Naive thymus-derived CD4-positive, alpha-beta T cell (primary cell): ENCODE data around the gene OXSR1. TPM values are rescaled to one million over a fixed set of nuclear protein-coding genes. Genes with fewer than 3 reads are reported as not detected.
"Not testable (repeated sequence)": the region's sequence is repeated elsewhere in the genome, so short reads cannot be mapped to it uniquely, and the experiment has no call there.

ENCODE experiments used
- ATAC-seq: fragments of 150-1000 bp; cut with Tn5 transposase; 2 replicates; pipeline ENCODE4 v1.10.0; 2021; ENCODE audit warnings: mild to moderate bottlenecking, moderate library complexity
- CTCF ChIA-PET: fragments of 350-600 bp; sonication (Branson Sonifier 250); formaldehyde crosslinking; loops from one replicate; lab custom pipeline; 2021; ENCODE audit warnings: antibody characterized with exemption; lab: Charles Lee
- POLR2A ChIA-PET: fragments of 350-600 bp; sonication (Branson Sonifier 250); formaldehyde crosslinking; loops from one replicate; lab custom pipeline; 2021; ENCODE audit warnings: antibody characterized with exemption, inconsistent platforms; lab: Charles Lee
- DNase-seq, 9 donors: peaks; one replicate each; pipeline versions ENCODE4 v3.0.0 to v3.0.0-alpha.2; 2020 to 2022; ENCODE audit warnings: mixed read lengths in 1 of 9
- H3K27ac ChIP-seq: one replicate; pipeline ENCODE4 v1.7.0; 2013; ENCODE audit warnings: mild to moderate bottlenecking, low read depth, low read length, moderate library complexity
- H3K27me3 ChIP-seq, 2 donors: one replicate each; pipeline ENCODE4 v1.7.0; 2013; ENCODE audit warnings: low read length in 2 of 2, mild to moderate bottlenecking in 2 of 2, moderate library complexity in 2 of 2; ENCODE audit not compliant: control insufficient read depth in 2 of 2, insufficient read depth in 2 of 2
- H3K36me3 ChIP-seq, 3 experiments: 1 replicate in 2 of 3; 2 replicates in 1 of 3; pipeline ENCODE4 v1.7.0; 2013; ENCODE audit warnings: low read length in 3 of 3, mild to moderate bottlenecking in 3 of 3, moderate library complexity in 1 of 3; ENCODE audit not compliant: insufficient read depth in 3 of 3, control insufficient read depth in 2 of 3
- H3K4me1 ChIP-seq, 2 donors: one replicate each; pipeline ENCODE4 v1.7.0; 2013; ENCODE audit warnings: low read length in 2 of 2, mild to moderate bottlenecking in 2 of 2, moderate library complexity in 1 of 2; ENCODE audit not compliant: control insufficient read depth in 2 of 2, insufficient read depth in 2 of 2
- H3K4me3 ChIP-seq: 2 replicates; pipeline ENCODE4 v1.7.0; 2013; ENCODE audit warnings: mild to moderate bottlenecking, low read length
- H3K9me3 ChIP-seq, 3 experiments: 1 replicate in 2 of 3; 2 replicates in 1 of 3; pipeline ENCODE4 v1.7.0; 2013; ENCODE audit warnings: low read length in 3 of 3; ENCODE audit not compliant: control insufficient read depth in 2 of 3
- H3K27ac Mint-ChIP-seq, 9 donors: one replicate each; pipeline ENCODE4 v1.8.0; 2020 to 2022; ENCODE audit warnings: mixed read lengths in 9 of 9, mild to moderate bottlenecking in 8 of 9, moderate library complexity in 5 of 9, inconsistent platforms in 2 of 9
- H3K27me3 Mint-ChIP-seq, 5 donors: one replicate each; pipeline ENCODE4 v1.8.0; 2021 to 2022; ENCODE audit warnings: mixed read lengths in 5 of 5, mild to moderate bottlenecking in 1 of 5
- H3K36me3 Mint-ChIP-seq, 5 donors: one replicate each; pipeline ENCODE4 v1.8.0; 2020 to 2022; ENCODE audit warnings: mixed read lengths in 5 of 5, mild to moderate bottlenecking in 3 of 5, inconsistent platforms in 1 of 5
- H3K4me1 Mint-ChIP-seq, 7 donors: one replicate each; pipeline ENCODE4 v1.8.0; 2020 to 2022; ENCODE audit warnings: mixed read lengths in 7 of 7, mild to moderate bottlenecking in 3 of 7, inconsistent platforms in 1 of 7
- H3K4me3 Mint-ChIP-seq, 10 donors: one replicate each; pipeline ENCODE4 v1.8.0; 2020 to 2022; ENCODE audit warnings: mild to moderate bottlenecking in 10 of 10, mixed read lengths in 10 of 10, moderate library complexity in 6 of 10, inconsistent platforms in 2 of 10
- H3K9me3 Mint-ChIP-seq, 11 donors: one replicate each; pipeline ENCODE4 v1.8.0; 2020 to 2022; ENCODE audit warnings: mixed read lengths in 11 of 11, mild to moderate bottlenecking in 4 of 11, inconsistent platforms in 1 of 11, moderate library complexity in 1 of 11
- intact Hi-C, 2 donors: fragments of 100-400 bp; cut with micrococcal nuclease; formaldehyde crosslinking; loops; one replicate each; pipeline ENCODE4 v1.15.1; 2023
- polyA plus RNA-seq, 2 donors: library from polyadenylated mRNA; unstranded; fragments of 300-500 nt; fragmentation: Illumina TruSeq; gene quantifications; one replicate each; pipeline ENCODE4 v1.2.3, GENCODE V29; 2021
- total RNA-seq, 6 experiments: library from RNA in 5 of 6; stranded (reverse) in 5 of 6; gene quantifications; 1 replicate in 5 of 6; 2 replicates in 1 of 6; pipeline ENCODE4 v1.2.3 and lab custom pipeline; 2021 to 2026

Gene OXSR1
- total and polyA plus RNA-seq, 7 experiments from 2014 or later: 12.3 to 59.7 (median 35.9) TPM

- no peaks in the 10 kb centered on the region for H3K9me3 ChIP-seq
- peaks cover 7 to 23% of the 10 kb centered on the region in 2 donors for H3K4me1 ChIP-seq
- Mint-ChIP-seq H3K4me3 (peak overlapping the region in 5 of 10 donors; percentile 1 to 55 (median 15)), H3K9me3 (no peaks in the 10 kb centered on the region), H3K27ac (peak overlapping the region in 8 of 9 donors; percentile 13 to 95 (median 67)), H3K27me3 (no peaks in the 10 kb centered on the region), H3K4me1 (peaks cover 39 to 73% (median 51%) of the 10 kb centered on the region in 7 donors), H3K36me3 (peaks cover 0 to 33% (median 12%) of the 10 kb centered on the region in 5 donors)
- ChIA-PET CTCF (no interaction called here), POLR2A (interaction anchor here (0.6 to 0.9 kb wide), 3 partner anchors 11 to 98 kb away, joined by 3 read pairs; partner anchors contain the start of gene OXSR1)
- no peak overlapping the region for H3K4me3 ChIP-seq
- H3K27me3 ChIP-seq: no peaks in the 10 kb centered on the region
- DNase-seq (peak in 1 of 9 donors; percentile 16), ATAC-seq (no peak)
- H3K27ac ChIP-seq: no peak overlapping the region
- intact Hi-C loops: loop anchor here (10.0 kb wide), 3 partner anchors 921 to 1271 kb away; partner anchors contain the start of genes RPSA (in 1 of the 2), SCN11A (in 1 of the 2), SLC25A38 (in 1 of the 2) and WDR48 (in 1 of the 2)
- peaks cover 0 to 62% (median 5%) of the 10 kb centered on the region in 3 experiments for H3K36me3 ChIP-seq
Observed at GRCh38 chr3:38133557-38134405, 31.6 kb upstream of the OXSR1 start.

DNA sequence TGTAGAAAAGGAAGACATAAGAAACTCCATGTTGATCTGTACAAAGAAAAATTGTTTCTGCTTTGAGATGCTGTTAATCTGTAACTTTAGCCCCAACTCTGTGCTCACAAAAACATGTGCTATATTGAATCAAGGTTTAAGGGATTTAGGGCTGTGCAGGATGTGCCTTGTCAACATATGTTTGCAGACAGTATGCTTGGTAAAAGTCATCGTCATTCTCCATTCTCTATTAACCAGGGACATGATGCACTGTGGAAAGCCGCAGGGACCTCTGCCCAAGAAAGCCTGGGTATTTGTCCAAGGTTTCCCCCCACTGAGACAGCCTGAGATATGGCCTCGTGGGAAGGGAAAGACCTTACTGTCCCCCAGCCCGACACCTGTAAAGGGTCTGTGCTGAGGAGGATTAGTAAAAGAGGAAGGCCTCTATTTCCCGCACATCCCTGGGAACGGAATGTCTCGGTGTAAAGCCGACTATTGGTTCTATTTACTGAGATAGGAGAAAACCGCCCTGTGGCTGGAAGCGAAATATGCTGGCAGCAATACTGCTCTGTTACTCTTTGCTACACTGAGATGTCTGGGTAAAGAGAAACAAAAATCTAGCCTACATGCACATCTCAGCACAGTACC, 30.7 kb upstream of the OXSR1 start:
- H3K9me3 Mint-ChIP-seq, CTCF ChIA-PET, H3K27me3 Mint-ChIP-seq, H3K27me3 ChIP-seq, H3K27ac ChIP-seq, H3K4me3 ChIP-seq, H3K9me3 ChIP-seq, DNase-seq, ATAC-seq, POLR2A ChIA-PET: not testable (repeated sequence)
- Mint-ChIP-seq H3K4me1 (peaks cover 37 to 78% (median 56%) of the 10 kb centered on the region in 7 donors), H3K27ac (peak overlapping the region in 8 of 9 donors; percentile 25 to 95 (median 84)), H3K4me3 (peak overlapping the region; percentile 73 to 100 (median 94)), H3K36me3 (peaks cover 0 to 29% (median 12%) of the 10 kb centered on the region in 5 donors)
- intact Hi-C loops: loop anchor here (5.0 to 10.0 kb wide), 10 partner anchors 73 to 1270 kb away; partner anchors contain the start of genes EXOG (in 2 of the 2), GORASP1 (in 1 of the 2), RPSA (in 1 of the 2) and SCN11A (in 1 of the 2)
- Histone ChIP-seq H3K4me1 (peaks cover 12 to 30% of the 10 kb centered on the region in 2 donors), H3K36me3 (peaks cover 0 to 54% (median 0%) of the 10 kb centered on the region in 3 experiments)

- Histone ChIP-seq H3K4me3 (peak overlapping the region; percentile 98), H3K27ac (peak overlapping the region; percentile 90), H3K4me1 (peaks cover 18 to 35% of the 10 kb centered on the region in 2 donors), H3K36me3 (peaks cover 0 to 46% (median 0%) of the 10 kb centered on the region in 3 experiments)
- not testable (repeated sequence) for H3K27me3 Mint-ChIP-seq, H3K27me3 ChIP-seq, ATAC-seq, H3K9me3 ChIP-seq, H3K9me3 Mint-ChIP-seq
- peaks cover 44 to 83% (median 61%) of the 10 kb centered on the region in 7 donors for H3K4me1 Mint-ChIP-seq
- ChIA-PET CTCF (interaction anchor here (1.6 kb wide), 1 partner anchor 29 kb away, joined by 7 read pairs; the partner anchor contains the start of gene OXSR1), POLR2A (interaction anchor here (0.9 to 8.2 kb wide), 5 partner anchors 18 to 96 kb away, joined by 3 to 156 read pairs (median 4); partner anchors contain the start of genes DLEC1 and OXSR1)
- H3K4me3 Mint-ChIP-seq: peak overlapping the region; percentile 90 to 100 (median 96)
- DNase-seq: peak in 7 of 9 donors; percentile 62 to 73 (median 67)
- H3K27ac Mint-ChIP-seq: peak overlapping the region; percentile 79 to 96 (median 94)
- intact Hi-C loops: loop anchor here (1.0 to 10.0 kb wide), 14 partner anchors 17 to 1269 kb away; partner anchors contain the start of genes EXOG (in 2 of the 2), XYLB (in 2 of the 2), EPM2AIP1 (in 1 of the 2) and GORASP1 (in 1 of the 2)
- H3K36me3 Mint-ChIP-seq: peaks cover 0 to 33% (median 8%) of the 10 kb centered on the region in 5 donors
Observed at GRCh38 chr3:38135621-38136277, 29.6 kb upstream of the OXSR1 start.

GRCh38 chr3:38136393-38136776, 29.0 kb upstream of the OXSR1 start:
- peak overlapping the region; percentile 79 to 96 (median 94) for H3K27ac Mint-ChIP-seq
- peaks cover 0 to 36% (median 13%) of the 10 kb centered on the region in 5 donors for H3K36me3 Mint-ChIP-seq
- Histone ChIP-seq H3K4me3 (peak overlapping the region; percentile 98), H3K36me3 (peaks cover 0 to 46% (median 0%) of the 10 kb centered on the region in 3 experiments), H3K27me3 (no peaks in the 10 kb centered on the region), H3K27ac (peak overlapping the region; percentile 90), H3K4me1 (peaks cover 18 to 35% of the 10 kb centered on the region in 2 donors), H3K9me3 (no peaks in the 10 kb centered on the region)
- H3K4me1 Mint-ChIP-seq: peaks cover 46 to 86% (median 65%) of the 10 kb centered on the region in 7 donors
- ATAC-seq: no peak
- H3K4me3 Mint-ChIP-seq: peak overlapping the region; percentile 90 to 100 (median 96)
- peak in 3 of 9 donors; percentile 16 to 34 (median 17) for DNase-seq
- H3K9me3 Mint-ChIP-seq: no peaks in the 10 kb centered on the region
- CTCF ChIA-PET: interaction anchor here (1.5 to 1.6 kb wide), 2 partner anchors 18 to 28 kb away, joined by 5 to 7 read pairs; partner anchors contain the start of gene OXSR1
- POLR2A ChIA-PET: interaction anchor here (0.9 to 8.2 kb wide), 9 partner anchors 17 to 1143 kb away, joined by 3 to 156 read pairs (median 4); partner anchors contain the start of genes DLEC1, EPM2AIP1, MLH1 and OXSR1
- intact Hi-C loops: loop anchor here (1.0 to 10.0 kb wide), 14 partner anchors 18 to 1268 kb away; partner anchors contain the start of genes EXOG (in 2 of the 2), XYLB (in 2 of the 2), EPM2AIP1 (in 1 of the 2) and GORASP1 (in 1 of the 2)
- no peaks in the 10 kb centered on the region for H3K27me3 Mint-ChIP-seq

- peak; percentile 96 for ATAC-seq
- no peaks in the 10 kb centered on the region for H3K9me3 Mint-ChIP-seq
- Histone ChIP-seq H3K4me1 (peaks cover 18 to 35% of the 10 kb centered on the region in 2 donors), H3K36me3 (peaks cover 0 to 46% (median 0%) of the 10 kb centered on the region in 3 experiments), H3K9me3 (no peaks in the 10 kb centered on the region), H3K27ac (peak within 1 kb of the TSS; percentile 90), H3K4me3 (peak within 1 kb of the TSS; percentile 98), H3K27me3 (no peaks in the 10 kb centered on the region)
- H3K4me1 Mint-ChIP-seq: peaks cover 47 to 86% (median 67%) of the 10 kb centered on the region in 7 donors
- intact Hi-C loops: loop anchor here (1.0 to 10.0 kb wide), 22 partner anchors 19 to 1268 kb away; partner anchors contain the start of genes EXOG (in 2 of the 2), OXSR1 (in 2 of the 2), SCN11A (in 2 of the 2) and XYLB (in 2 of the 2)
- H3K27ac Mint-ChIP-seq: peak within 1 kb of the TSS; percentile 89 to 100 (median 98)
- ChIA-PET POLR2A (interaction anchor here (0.8 to 8.2 kb wide), 17 partner anchors 9 to 1144 kb away, joined by 3 to 156 read pairs (median 4); partner anchors contain the start of genes ACVR2B, DLEC1, EPM2AIP1 and MLH1), CTCF (interaction anchor here (1.5 to 1.6 kb wide), 2 partner anchors 18 to 27 kb away, joined by 5 to 7 read pairs; partner anchors contain the start of gene OXSR1)
- no peaks in the 10 kb centered on the region for H3K27me3 Mint-ChIP-seq
- peak; percentile 82 to 96 (median 93) for DNase-seq
- H3K4me3 Mint-ChIP-seq: peak within 1 kb of the TSS; percentile 90 to 100 (median 96)
- peaks cover 3 to 38% (median 17%) of the 10 kb centered on the region in 5 donors for H3K36me3 Mint-ChIP-seq
Observed at GRCh38 chr3:38136777-38137614, 28.3 kb upstream of the OXSR1 start, which contains the start of gene ACAA1. Gene ACAA1, minus strand, starts transcription at chr3:38137127. Its CDS starts 92 bp downstream, at chr3:38137035.
